Vagina (tissue), 2 donors: ENCODE data around the gene MRPS17.
"Not testable (repeated sequence)": the region's sequence is repeated elsewhere in the genome, so short reads cannot be mapped to it uniquely, and the experiment has no call there.

ENCODE experiments used
- POLR2A ChIP-seq, 2 donors: fragments of 450-650 bp; IDR thresholded peaks; one replicate each; pipeline ENCODE4 v1.6.1; 2017; ENCODE audit warnings: antibody characterized with exemption in 2 of 2, mild to moderate bottlenecking in 2 of 2, moderate library complexity in 2 of 2
- POLR2AphosphoS5 ChIP-seq, 2 donors: sonication (generic); formaldehyde crosslinking; IDR thresholded peaks; one replicate each; pipeline ENCODE4 v1.9.0; 2017; ENCODE audit warnings: antibody characterized with exemption in 2 of 2, mild to moderate bottlenecking in 2 of 2, low read depth in 1 of 2; ENCODE audit not compliant: insufficient read depth in 1 of 2
- TF ChIP-seq, protein P1 (sequence below), 3 experiments: fragments of 450-650 bp in 2 of 3; fragments of 200-600 bp in 1 of 3; sonication (generic) in 1 of 3; IDR thresholded peaks; one replicate each; pipeline ENCODE4 v1.5.1; 2017 to 2019; ENCODE audit warnings: antibody characterized with exemption in 3 of 3, mild to moderate bottlenecking in 2 of 3, moderate library complexity in 2 of 3

DNA sequence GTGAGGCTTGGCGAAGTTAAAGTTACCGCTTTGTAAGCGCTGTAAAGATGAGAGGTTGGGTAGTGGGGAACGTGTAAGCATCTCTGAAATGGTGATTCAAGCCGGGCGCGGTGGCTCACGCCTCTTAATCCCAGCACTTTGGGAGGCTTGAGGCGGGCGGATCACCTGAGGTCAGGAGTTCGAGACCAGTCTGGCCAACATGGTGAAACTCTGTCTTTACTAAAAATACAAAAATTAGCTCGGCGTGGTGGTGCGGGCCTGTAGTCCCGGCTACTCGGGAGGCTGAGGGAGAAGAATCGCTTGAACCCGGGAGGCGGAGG lies 635 bp downstream of the MRPS17 start:
- TF ChIP-seq, protein P1, sequence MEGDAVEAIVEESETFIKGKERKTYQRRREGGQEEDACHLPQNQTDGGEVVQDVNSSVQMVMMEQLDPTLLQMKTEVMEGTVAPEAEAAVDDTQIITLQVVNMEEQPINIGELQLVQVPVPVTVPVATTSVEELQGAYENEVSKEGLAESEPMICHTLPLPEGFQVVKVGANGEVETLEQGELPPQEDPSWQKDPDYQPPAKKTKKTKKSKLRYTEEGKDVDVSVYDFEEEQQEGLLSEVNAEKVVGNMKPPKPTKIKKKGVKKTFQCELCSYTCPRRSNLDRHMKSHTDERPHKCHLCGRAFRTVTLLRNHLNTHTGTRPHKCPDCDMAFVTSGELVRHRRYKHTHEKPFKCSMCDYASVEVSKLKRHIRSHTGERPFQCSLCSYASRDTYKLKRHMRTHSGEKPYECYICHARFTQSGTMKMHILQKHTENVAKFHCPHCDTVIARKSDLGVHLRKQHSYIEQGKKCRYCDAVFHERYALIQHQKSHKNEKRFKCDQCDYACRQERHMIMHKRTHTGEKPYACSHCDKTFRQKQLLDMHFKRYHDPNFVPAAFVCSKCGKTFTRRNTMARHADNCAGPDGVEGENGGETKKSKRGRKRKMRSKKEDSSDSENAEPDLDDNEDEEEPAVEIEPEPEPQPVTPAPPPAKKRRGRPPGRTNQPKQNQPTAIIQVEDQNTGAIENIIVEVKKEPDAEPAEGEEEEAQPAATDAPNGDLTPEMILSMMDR (IDR thresholded peaks at IDR 0.05) = not testable (repeated sequence)
- not testable (repeated sequence) for TF ChIP-seq POLR2A (IDR thresholded peaks at IDR 0.05); POLR2AphosphoS5 (IDR thresholded peaks at IDR 0.05; ENCODE audit: insufficient read depth in 1 of 2, low read depth in 1 of 2)
